Uterus (tissue), 4 donors: Measurements from ENCODE around the gene CACNA2D4. TPM values are rescaled to one million over a fixed set of nuclear protein-coding genes. Genes with fewer than 3 reads are reported as not detected.

Source experiments
- DNase-seq, 2 donors: peaks; one replicate each; pipeline ENCODE4 v3.0.0-alpha.2; 2019 to 2020
- H3K27ac ChIP-seq, 2 donors: fragments of 200-600 bp; sonication (generic); 1 replicate in 1 of 2; 2 replicates in 1 of 2; pipeline ENCODE4 v1.5.1; 2016 to 2018
- H3K27me3 ChIP-seq, 2 donors: fragments of 200-600 bp; sonication (generic); one replicate each; pipeline ENCODE4 v1.5.1; 2018 to 2019; ENCODE audit warnings: control low read depth in 1 of 2
- H3K36me3 ChIP-seq, 2 donors: fragments of 200-600 bp; sonication (generic); one replicate each; pipeline ENCODE4 v1.5.1; 2019; ENCODE audit warnings: control low read depth in 1 of 2
- H3K4me1 ChIP-seq, 2 donors: fragments of 200-600 bp; sonication (generic); one replicate each; pipeline ENCODE4 v1.5.1; 2018 to 2019; ENCODE audit warnings: control low read depth in 1 of 2
- H3K4me3 ChIP-seq, 2 donors: fragments of 200-600 bp; sonication (generic); 1 replicate in 1 of 2; 2 replicates in 1 of 2; pipeline ENCODE4 v1.5.1; 2018 to 2019; ENCODE audit warnings: mild to moderate bottlenecking in 1 of 2
- H3K9me3 ChIP-seq, 2 donors: fragments of 200-600 bp; sonication (generic); one replicate each; pipeline ENCODE4 v1.5.1; 2019; ENCODE audit warnings: control low read depth in 1 of 2
- POLR2A ChIP-seq, 2 donors: fragments of 450-650 bp; IDR thresholded peaks; one replicate each; pipeline ENCODE4 v1.6.1; 2016; ENCODE audit warnings: antibody characterized with exemption in 2 of 2, mild to moderate bottlenecking in 1 of 2, moderate library complexity in 1 of 2
- intact Hi-C: fragments of 100-400 bp; cut with DNase I; formaldehyde crosslinking; loops from one replicate; pipeline ENCODE4 v1.15.1; 2023; ENCODE audit warnings: low total_unique reads
- total RNA-seq, 4 donors: library from RNA; depleted of rRNA in 3 of 4; stranded (reverse); fragments of >200 nt in 3 of 4; gene quantifications; one replicate each; pipeline versions ENCODE4 v1.1.0 to v1.2.4, GENCODE V29; 2014 to 2023
- TF ChIP-seq, protein P1 (sequence below), 4 experiments: fragments of 200-600 bp in 2 of 4; fragments of 450-650 bp in 2 of 4; sonication (generic) in 2 of 4; IDR thresholded peaks; one replicate each; pipeline ENCODE4 v1.5.1; 2016 to 2019; ENCODE audit warnings: antibody characterized with exemption in 4 of 4, mild to moderate bottlenecking in 2 of 4, moderate library complexity in 1 of 4
- donor health status: DM: yes; HTN: yes; CAD: no.

CACNA2D4 gene
- total RNA-seq, 4 donors from 2014 or later: 2.6 to 4.1 (median 4.0) TPM; not detected in 1

DNA sequence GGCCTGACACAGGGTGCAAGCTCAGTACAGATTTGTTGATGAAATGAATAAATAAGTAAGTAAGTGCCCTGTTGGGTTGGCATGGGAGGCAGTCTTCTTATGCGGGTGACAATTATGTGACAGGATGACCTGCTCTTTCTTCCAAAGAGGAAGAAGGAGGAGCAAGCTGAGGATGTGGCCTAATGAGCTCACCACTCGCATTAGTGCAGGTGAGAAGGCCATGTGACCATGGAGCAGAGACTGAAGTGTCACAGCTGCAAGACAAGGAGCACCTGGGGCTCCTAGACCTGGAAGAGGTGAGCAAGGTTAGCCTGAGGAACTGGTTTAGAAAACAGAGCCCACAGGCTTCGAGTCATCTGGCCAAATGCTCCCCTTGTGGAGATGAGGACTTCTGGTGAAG is 63.2 kb downstream of the CACNA2D4 start:
- H3K4me3 ChIP-seq: no peak overlapping the region
- peaks cover 0 to 13% of the 10 kb centered on the region in 2 donors for H3K9me3 ChIP-seq
- no peak overlapping the region for H3K27ac ChIP-seq
- no peaks in the 10 kb centered on the region for H3K4me1 ChIP-seq
- no peaks in the 10 kb centered on the region for H3K36me3 ChIP-seq
- TF ChIP-seq, protein P1, sequence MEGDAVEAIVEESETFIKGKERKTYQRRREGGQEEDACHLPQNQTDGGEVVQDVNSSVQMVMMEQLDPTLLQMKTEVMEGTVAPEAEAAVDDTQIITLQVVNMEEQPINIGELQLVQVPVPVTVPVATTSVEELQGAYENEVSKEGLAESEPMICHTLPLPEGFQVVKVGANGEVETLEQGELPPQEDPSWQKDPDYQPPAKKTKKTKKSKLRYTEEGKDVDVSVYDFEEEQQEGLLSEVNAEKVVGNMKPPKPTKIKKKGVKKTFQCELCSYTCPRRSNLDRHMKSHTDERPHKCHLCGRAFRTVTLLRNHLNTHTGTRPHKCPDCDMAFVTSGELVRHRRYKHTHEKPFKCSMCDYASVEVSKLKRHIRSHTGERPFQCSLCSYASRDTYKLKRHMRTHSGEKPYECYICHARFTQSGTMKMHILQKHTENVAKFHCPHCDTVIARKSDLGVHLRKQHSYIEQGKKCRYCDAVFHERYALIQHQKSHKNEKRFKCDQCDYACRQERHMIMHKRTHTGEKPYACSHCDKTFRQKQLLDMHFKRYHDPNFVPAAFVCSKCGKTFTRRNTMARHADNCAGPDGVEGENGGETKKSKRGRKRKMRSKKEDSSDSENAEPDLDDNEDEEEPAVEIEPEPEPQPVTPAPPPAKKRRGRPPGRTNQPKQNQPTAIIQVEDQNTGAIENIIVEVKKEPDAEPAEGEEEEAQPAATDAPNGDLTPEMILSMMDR (IDR thresholded peaks at IDR 0.05): no peak
- TF ChIP-seq POLR2A (IDR thresholded peaks at IDR 0.05): no peak
- no peaks in the 10 kb centered on the region for H3K27me3 ChIP-seq
- intact Hi-C loops: no loop called here
- DNase-seq: no peak

DNA sequence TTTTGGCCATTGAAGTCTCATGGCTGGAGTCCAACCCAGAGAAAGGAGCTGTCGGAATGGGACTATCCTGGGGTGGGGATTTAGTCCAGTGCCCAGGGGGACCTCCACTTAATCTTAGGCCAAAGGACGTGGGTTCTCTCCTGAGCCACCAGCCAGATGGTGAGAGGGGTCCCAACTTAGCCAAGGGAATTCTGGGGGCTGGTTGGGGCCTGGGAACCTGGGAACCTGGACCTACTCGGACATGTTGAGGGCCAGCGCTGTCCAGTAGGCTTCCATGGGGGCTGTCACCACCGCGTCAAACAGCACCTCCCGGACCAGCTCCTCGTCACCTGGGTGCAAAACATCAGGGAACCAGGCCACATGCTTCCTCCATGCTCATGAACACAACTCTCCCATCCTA is 64.7 kb downstream of the CACNA2D4 start:
- Histone ChIP-seq H3K27ac (no peak overlapping the region), H3K9me3 (peaks cover 0 to 13% of the 10 kb centered on the region in 2 donors), H3K36me3 (no peaks in the 10 kb centered on the region), H3K4me1 (no peaks in the 10 kb centered on the region), H3K27me3 (no peaks in the 10 kb centered on the region), H3K4me3 (no peak overlapping the region)
- TF ChIP-seq, protein P1 (IDR thresholded peaks at IDR 0.05): no peak
- no peak for TF ChIP-seq POLR2A (IDR thresholded peaks at IDR 0.05)
- peak in 1 of 2 donors; percentile 6 for DNase-seq
- intact Hi-C loops: no loop called here

DNA sequence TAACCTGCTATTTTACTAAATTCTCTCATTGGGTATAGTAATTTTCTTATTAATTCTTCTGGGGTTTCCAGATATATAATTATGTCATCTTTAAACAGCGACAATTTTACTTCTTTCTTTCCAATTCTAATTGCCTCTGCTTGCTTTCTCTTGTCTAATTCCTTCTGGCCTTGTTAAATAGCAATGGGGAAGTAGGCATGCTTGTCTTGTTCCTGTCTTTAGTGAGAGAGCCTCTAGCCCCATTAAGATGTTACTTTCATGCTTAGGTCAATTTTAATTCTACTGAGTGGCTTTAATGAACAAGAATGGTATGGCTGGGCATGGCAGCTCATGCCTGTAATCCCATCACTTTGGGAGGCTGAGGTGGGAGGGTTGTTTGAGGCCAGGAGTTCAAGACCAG is 66.4 kb downstream of the CACNA2D4 start:
- intact Hi-C loops: no loop called here
- H3K4me3 ChIP-seq: no peak overlapping the region
- H3K9me3 ChIP-seq: peaks cover 0 to 13% of the 10 kb centered on the region in 2 donors
- H3K36me3 ChIP-seq: no peaks in the 10 kb centered on the region
- no peak for DNase-seq
- no peak overlapping the region for H3K27ac ChIP-seq
- no peaks in the 10 kb centered on the region for H3K4me1 ChIP-seq
- no peaks in the 10 kb centered on the region for H3K27me3 ChIP-seq
- TF ChIP-seq, protein P1 (IDR thresholded peaks at IDR 0.05): no peak
- no peak for TF ChIP-seq POLR2A (IDR thresholded peaks at IDR 0.05)

DNA sequence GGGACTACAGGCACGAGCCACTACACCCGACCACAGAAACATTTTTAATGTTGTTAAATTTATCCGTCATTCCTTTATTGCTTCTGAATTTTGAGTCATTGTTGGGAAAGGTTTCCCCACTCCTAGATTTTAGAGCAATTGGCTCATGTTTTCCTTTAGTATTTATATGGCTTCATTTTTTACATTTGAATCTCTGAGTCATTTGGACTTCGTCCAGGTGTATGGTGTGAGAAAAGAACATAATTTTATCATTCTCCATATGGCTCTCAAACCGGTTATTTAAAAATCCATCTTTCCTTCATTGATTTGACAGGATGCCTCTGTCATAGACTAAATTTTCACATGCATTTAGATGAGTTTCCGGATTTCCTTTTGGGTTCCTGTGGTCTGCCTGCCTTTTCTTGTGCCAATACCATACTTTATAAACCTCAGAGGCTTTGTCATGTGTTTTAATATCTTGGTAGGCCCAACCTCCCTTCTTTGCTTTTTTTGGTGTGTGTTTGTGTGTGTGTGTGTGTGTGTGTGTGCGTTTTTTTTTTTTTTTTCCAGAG is 67.2 kb downstream of the CACNA2D4 start:
- H3K36me3 ChIP-seq: no peaks in the 10 kb centered on the region
- no peaks in the 10 kb centered on the region for H3K27me3 ChIP-seq
- no peak overlapping the region for H3K27ac ChIP-seq
- peaks cover 0 to 13% of the 10 kb centered on the region in 2 donors for H3K9me3 ChIP-seq
- TF ChIP-seq, protein P1 (IDR thresholded peaks at IDR 0.05): no peak
- no peak for TF ChIP-seq POLR2A (IDR thresholded peaks at IDR 0.05)
- intact Hi-C loops: no loop called here
- H3K4me3 ChIP-seq: no peak overlapping the region
- DNase-seq: no peak
- H3K4me1 ChIP-seq: no peaks in the 10 kb centered on the region

DNA sequence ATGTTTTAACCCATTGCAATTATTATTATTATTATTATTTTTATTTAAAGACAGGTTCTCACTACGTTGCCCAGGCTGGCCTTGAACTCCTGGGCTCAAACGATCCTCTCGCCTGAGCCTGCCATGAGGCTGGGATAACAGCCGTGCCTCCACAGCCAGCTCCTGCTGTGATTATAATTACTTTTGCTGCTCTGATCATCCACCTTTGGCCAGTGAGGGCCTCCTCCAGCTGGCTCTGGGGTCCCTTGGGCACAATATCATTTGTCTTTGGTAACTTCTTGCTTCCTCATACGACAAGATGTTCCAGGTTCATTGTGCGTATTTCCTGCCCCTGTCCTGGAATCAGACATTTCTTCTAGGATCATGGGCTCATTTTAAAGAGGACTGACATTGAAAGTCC is 69.7 kb downstream of the CACNA2D4 start:
- Histone ChIP-seq H3K27me3 (no peaks in the 10 kb centered on the region), H3K27ac (no peak overlapping the region), H3K4me1 (no peaks in the 10 kb centered on the region), H3K4me3 (no peak overlapping the region), H3K36me3 (no peaks in the 10 kb centered on the region), H3K9me3 (no peaks in the 10 kb centered on the region)
- peak in 1 of 2 donors; percentile 4 for DNase-seq
- intact Hi-C loops: no loop called here
- TF ChIP-seq POLR2A (IDR thresholded peaks at IDR 0.05): no peak
- TF ChIP-seq, protein P1 (IDR thresholded peaks at IDR 0.05): no peak
